Osteoblast (primary cell): ENCODE data around the gene THOC5. TPM values are rescaled to one million over a fixed set of nuclear protein-coding genes. Genes with fewer than 3 reads are reported as not detected.
A peak's percentile ranks its signal among the peaks of the same experiment; 100 is the strongest.

Experiments
- DNase-seq: peaks from one replicate; pipeline ENCODE4 v3.0.0; 2011; ENCODE audit warnings: low spot score, mixed read lengths; ENCODE audit not compliant: insufficient read length; ENCODE audit errors: missing footprints
- H2AFZ ChIP-seq: 2 replicates; pipeline ENCODE4 v1.6.0; 2011; ENCODE audit warnings: mild to moderate bottlenecking, low read length
- H3K27ac ChIP-seq: 2 replicates; pipeline ENCODE4 v1.5.1; 2011; ENCODE audit warnings: mild to moderate bottlenecking, low read depth, low read length, moderate library complexity
- H3K27me3 ChIP-seq: 2 replicates; pipeline ENCODE4 v1.6.0; 2012; ENCODE audit warnings: mild to moderate bottlenecking, control low read depth, inconsistent platforms, low read length, moderate library complexity; ENCODE audit not compliant: insufficient read depth
- H3K36me3 ChIP-seq: 2 replicates; pipeline ENCODE4 v1.5.1; 2011; ENCODE audit warnings: mild to moderate bottlenecking, low read length, control low read depth, moderate library complexity; ENCODE audit not compliant: insufficient read depth
- H3K4me1 ChIP-seq: 2 replicates; pipeline ENCODE4 v1.5.1; 2011; ENCODE audit warnings: mild to moderate bottlenecking, low read length, control low read depth, moderate library complexity; ENCODE audit not compliant: insufficient read depth
- H3K4me2 ChIP-seq: 2 replicates; pipeline ENCODE4 v1.6.0; 2011; ENCODE audit warnings: mild to moderate bottlenecking, low read length; ENCODE audit not compliant: insufficient read depth
- H3K4me3 ChIP-seq: fragments of 200-600 bp; sonication (generic); 3 replicates; pipeline ENCODE4 v1.5.1; 2012; ENCODE audit warnings: mild to moderate bottlenecking, low read length, inconsistent platforms; ENCODE audit not compliant: insufficient read depth
- H3K79me2 ChIP-seq: 2 replicates; pipeline ENCODE4 v1.6.0; 2012; ENCODE audit warnings: mild to moderate bottlenecking, low read length, control low read depth, inconsistent platforms; ENCODE audit not compliant: insufficient read depth
- H3K9me3 ChIP-seq: 2 replicates; pipeline ENCODE4 v1.5.1; 2011; ENCODE audit warnings: low read depth, low read length, control low read depth
- H4K20me1 ChIP-seq: 2 replicates; pipeline ENCODE4 v1.6.0; 2012; ENCODE audit warnings: mild to moderate bottlenecking, low read length, control low read depth; ENCODE audit not compliant: insufficient read depth
- total RNA-seq: library from RNA; depleted of rRNA; stranded (reverse); fragments of >200 nt; gene quantifications from 2 replicates; pipeline ENCODE4 v1.2.3, GENCODE V29; 2012
- TF ChIP-seq, protein P1 (sequence below): IDR thresholded peaks from 2 replicates; pipeline ENCODE4 v1.5.1; 2011; ENCODE audit warnings: mild to moderate bottlenecking, low read depth, low read length, moderate library complexity; ENCODE audit errors: extremely low read depth

THOC5 gene
- total RNA-seq, 1 donor = 63.7 TPM

DNA sequence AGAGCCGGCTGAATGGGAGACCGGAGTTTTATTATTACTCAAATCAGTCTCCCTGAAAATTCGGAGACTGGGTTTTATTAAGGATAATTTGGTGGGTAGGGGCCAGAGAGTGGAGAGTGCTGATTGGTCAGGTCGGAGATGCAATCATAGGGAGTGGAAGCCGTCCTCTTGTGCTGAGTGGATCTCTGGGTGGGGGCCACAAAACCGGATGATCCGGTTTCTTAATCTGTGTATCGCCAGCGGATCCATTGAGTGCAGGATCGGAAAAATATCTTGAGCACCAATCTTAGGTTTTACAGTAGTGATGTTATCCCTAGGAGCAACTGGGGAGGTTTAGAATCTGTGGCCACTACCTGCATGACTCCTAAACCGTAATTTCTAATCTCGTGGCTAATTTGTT lies 28.2 kb upstream of the THOC5 start:
- peak overlapping the region; percentile 56 for H2AFZ ChIP-seq
- H3K4me3 ChIP-seq = peak overlapping the region; percentile 93

DNA sequence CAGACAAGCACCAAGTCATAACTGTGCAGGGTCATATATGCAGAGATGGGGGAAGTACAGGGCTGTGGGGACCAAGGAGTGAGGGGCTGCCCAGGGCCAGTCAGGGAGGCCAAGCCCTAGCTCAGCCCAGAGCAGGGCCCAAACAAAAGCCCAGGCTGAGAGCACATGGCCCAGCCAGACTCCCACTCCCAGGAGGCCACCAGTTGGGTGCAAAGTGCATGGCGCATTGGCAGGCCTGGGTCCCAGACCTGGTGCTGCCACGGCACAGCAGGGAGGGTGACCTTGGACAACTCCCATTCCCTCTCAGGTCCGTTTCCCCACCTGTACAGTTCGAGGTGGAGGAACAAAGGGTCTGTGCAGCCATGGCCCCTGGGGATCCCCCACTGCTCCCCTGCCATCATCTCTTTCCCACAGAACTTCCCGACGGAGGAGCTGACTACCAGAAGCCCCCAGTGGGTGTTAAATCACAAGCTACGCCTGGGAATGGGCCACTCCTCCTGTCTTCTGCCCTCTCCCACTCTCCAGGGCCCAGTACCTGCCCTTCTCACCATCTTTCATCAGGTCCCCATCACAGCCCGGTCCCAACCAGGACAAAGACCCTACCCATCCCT lies 26.7 kb upstream of the THOC5 start:
- Histone ChIP-seq H3K4me2 (peak overlapping the region; percentile 95), H3K79me2 (peaks cover 6% of the 10 kb centered on the region), H3K9me3 (no peaks in the 10 kb centered on the region), H2AFZ (peak overlapping the region; percentile 86), H3K4me3 (peak overlapping the region; percentile 93), H4K20me1 (peaks cover 7% of the 10 kb centered on the region), H3K27ac (no peak overlapping the region), H3K4me1 (peaks cover 8% of the 10 kb centered on the region), H3K36me3 (no peaks in the 10 kb centered on the region), H3K27me3 (no peaks in the 10 kb centered on the region)
- TF ChIP-seq, protein P1, sequence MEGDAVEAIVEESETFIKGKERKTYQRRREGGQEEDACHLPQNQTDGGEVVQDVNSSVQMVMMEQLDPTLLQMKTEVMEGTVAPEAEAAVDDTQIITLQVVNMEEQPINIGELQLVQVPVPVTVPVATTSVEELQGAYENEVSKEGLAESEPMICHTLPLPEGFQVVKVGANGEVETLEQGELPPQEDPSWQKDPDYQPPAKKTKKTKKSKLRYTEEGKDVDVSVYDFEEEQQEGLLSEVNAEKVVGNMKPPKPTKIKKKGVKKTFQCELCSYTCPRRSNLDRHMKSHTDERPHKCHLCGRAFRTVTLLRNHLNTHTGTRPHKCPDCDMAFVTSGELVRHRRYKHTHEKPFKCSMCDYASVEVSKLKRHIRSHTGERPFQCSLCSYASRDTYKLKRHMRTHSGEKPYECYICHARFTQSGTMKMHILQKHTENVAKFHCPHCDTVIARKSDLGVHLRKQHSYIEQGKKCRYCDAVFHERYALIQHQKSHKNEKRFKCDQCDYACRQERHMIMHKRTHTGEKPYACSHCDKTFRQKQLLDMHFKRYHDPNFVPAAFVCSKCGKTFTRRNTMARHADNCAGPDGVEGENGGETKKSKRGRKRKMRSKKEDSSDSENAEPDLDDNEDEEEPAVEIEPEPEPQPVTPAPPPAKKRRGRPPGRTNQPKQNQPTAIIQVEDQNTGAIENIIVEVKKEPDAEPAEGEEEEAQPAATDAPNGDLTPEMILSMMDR = no peak
- DNase-seq = no peak

More for the DNA sequence above, 28.2 kb upstream of the THOC5 start:
- DNase-seq = no peak
- Histone ChIP-seq H3K36me3 (no peaks in the 10 kb centered on the region), H4K20me1 (peaks cover 7% of the 10 kb centered on the region), H3K4me1 (peaks cover 8% of the 10 kb centered on the region), H3K79me2 (peaks cover 6% of the 10 kb centered on the region), H3K27ac (no peak overlapping the region), H3K4me2 (no peak overlapping the region), H3K9me3 (no peaks in the 10 kb centered on the region), H3K27me3 (no peaks in the 10 kb centered on the region)
- TF ChIP-seq, protein P1 = no peak

DNA sequence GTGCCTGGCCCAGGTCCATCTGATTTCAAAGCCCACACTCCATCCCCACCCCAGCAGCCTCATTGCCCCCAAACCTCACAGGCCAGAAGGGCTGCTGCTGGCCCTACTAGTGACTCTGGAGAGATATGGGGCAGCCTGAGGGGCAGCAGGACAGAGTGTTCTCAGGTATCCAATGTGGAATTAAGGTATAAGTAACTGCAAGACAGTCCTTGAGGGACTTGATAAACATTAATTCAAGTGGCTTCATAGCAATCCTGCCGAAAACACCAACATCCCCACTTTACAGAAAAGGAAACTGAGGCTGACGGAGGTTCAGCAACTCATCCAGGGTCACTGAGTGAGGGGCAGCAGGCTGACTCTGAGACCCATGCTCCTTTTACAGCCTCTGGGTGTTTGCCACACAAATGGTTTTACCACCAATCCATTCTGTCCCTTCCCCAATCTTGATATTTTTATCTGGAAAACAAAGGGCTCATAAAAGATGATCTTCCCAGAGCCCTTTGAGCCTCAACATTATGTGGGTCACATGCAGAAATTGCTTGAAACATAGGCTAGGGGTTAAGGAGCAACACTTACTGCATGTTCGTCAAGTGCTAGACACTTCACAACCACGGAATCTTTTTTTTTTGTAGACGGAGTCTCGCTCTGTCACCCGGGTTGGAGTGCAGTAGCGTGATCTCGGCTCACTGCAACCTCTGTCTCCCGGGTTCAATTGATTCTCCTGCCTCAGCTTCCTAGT lies 25.1 kb upstream of the THOC5 start:
- H3K4me1 ChIP-seq = peaks cover 8% of the 10 kb centered on the region
- H3K27ac ChIP-seq = no peak overlapping the region
- DNase-seq = no peak
- TF ChIP-seq, protein P1 = no peak
- peaks cover 6% of the 10 kb centered on the region for H3K79me2 ChIP-seq
- no peak overlapping the region for H2AFZ ChIP-seq
- H3K4me2 ChIP-seq = no peak overlapping the region
- H3K27me3 ChIP-seq = no peaks in the 10 kb centered on the region
- H3K4me3 ChIP-seq = no peak overlapping the region
- H3K36me3 ChIP-seq = no peaks in the 10 kb centered on the region
- H4K20me1 ChIP-seq = peaks cover 7% of the 10 kb centered on the region
- no peaks in the 10 kb centered on the region for H3K9me3 ChIP-seq

DNA sequence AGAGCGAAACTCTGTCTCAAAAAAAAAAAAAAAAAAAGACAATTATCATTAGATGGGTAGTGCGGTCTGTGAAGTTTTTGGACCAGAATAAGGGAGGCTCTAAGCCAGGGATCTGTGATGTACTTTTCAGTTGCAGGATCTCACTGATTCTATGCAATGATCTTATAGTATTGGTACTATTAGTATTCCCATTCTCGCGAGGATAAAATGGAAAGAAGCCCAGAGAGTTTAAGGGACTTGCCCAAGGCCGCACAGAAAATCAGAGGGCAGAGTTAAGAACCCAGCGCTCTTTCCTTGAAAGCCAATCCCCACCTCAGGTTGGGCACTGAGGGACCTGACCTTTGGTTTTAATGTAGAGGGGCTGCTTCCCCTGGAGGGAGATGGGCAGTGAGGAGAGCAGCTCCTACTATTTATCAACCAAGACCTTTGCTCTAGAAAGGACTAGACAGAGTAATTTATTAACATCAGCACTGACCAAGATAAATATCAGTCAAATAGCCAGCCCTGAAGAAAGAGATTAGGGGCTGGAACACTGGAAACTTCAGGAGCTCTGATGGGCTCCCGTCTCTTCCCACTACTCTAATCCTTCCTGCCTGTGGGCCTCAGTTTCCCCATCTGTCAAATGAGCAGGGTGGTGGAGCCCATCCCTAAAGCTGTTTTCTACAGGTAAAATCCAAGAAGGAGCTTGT lies 21.3 kb upstream of the THOC5 start:
- H3K4me1 ChIP-seq = peaks cover 1% of the 10 kb centered on the region
- no peaks in the 10 kb centered on the region for H3K9me3 ChIP-seq
- no peak overlapping the region for H2AFZ ChIP-seq
- no peak overlapping the region for H3K27ac ChIP-seq
- no peak overlapping the region for H3K4me3 ChIP-seq
- H3K4me2 ChIP-seq = no peak overlapping the region
- no peak for DNase-seq
- H3K79me2 ChIP-seq = no peaks in the 10 kb centered on the region
- TF ChIP-seq, protein P1 = no peak
- H3K27me3 ChIP-seq = no peaks in the 10 kb centered on the region
- H3K36me3 ChIP-seq = peaks cover 4% of the 10 kb centered on the region
- H4K20me1 ChIP-seq = peaks cover 15% of the 10 kb centered on the region
